Parathyroid adenoma (tissue), 2 donors: ENCODE measurements around the gene ASIC4.
A peak's percentile ranks its signal among the peaks of the same experiment; 100 is the strongest.

Source experiments
- H2AFZ ChIP-seq: fragments of 300-600 bp; sonication (generic); one replicate; pipeline ENCODE4 v1.7.0; 2017; ENCODE audit warnings: antibody characterized with exemption, mild to moderate bottlenecking
- H3K27ac ChIP-seq: fragments of 300-600 bp; sonication (generic); one replicate; pipeline ENCODE4 v1.7.0; 2017
- H3K27me3 ChIP-seq: fragments of 300-600 bp; sonication (generic); one replicate; pipeline ENCODE4 v1.7.0; 2017; ENCODE audit warnings: low read length; ENCODE audit not compliant: control insufficient read depth, insufficient read depth
- H3K36me3 ChIP-seq: fragments of 300-600 bp; sonication (generic); one replicate; pipeline ENCODE4 v1.7.0; 2017; ENCODE audit warnings: low read length; ENCODE audit not compliant: control insufficient read depth, insufficient read depth
- H3K4me1 ChIP-seq: fragments of 300-600 bp; sonication (generic); one replicate; pipeline ENCODE4 v1.7.0; 2017; ENCODE audit warnings: control low read depth
- H3K4me2 ChIP-seq: fragments of 300-600 bp; sonication (generic); one replicate; pipeline ENCODE4 v1.7.0; 2017; ENCODE audit warnings: low read length
- H3K4me3 ChIP-seq: fragments of 300-600 bp; sonication (generic); one replicate; pipeline ENCODE4 v1.7.0; 2017; ENCODE audit warnings: low read depth, low read length
- H3K79me2 ChIP-seq: fragments of 300-600 bp; sonication (generic); one replicate; pipeline ENCODE4 v1.7.0; 2017; ENCODE audit warnings: control low read depth
- H3K9ac ChIP-seq: fragments of 300-600 bp; sonication (generic); one replicate; pipeline ENCODE4 v1.7.0; 2017; ENCODE audit warnings: mild to moderate bottlenecking
- H3K9me3 ChIP-seq: fragments of 300-600 bp; sonication (generic); one replicate; pipeline ENCODE4 v1.7.0; 2017; ENCODE audit warnings: low read length; ENCODE audit not compliant: control insufficient read depth
- TF ChIP-seq, protein P1 (sequence below): fragments of 300-600 bp; sonication (generic); IDR thresholded peaks from one replicate; pipeline ENCODE4 v1.7.0; 2017; ENCODE audit warnings: antibody characterized with exemption, mild to moderate bottlenecking
- donor health status: primary hyperparathyroidism.

The ASIC4 gene

DNA sequence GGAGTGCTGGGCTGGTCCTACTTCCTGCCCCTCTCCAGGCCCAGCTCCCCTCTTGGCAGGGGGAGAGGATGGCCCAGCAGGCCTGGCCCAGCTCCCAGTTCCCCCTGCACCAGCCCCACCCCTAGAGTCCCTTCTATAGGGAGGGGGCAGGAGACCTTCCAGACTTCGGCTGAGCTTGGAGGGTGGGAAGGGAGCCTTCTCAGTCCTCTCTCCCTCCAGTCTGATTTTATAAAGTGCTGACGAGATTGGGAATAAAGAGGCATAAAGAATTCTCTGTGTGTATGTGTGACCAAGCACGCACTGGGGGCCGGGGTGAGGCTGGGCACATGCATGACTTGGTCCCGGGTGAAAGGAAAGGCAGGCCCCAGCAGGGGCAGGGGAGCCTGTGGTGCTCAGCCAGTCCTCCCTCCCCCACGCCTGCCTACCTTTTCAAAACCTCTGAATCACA, 24.2 kb downstream of the ASIC4 start:
- H3K36me3 ChIP-seq, result no peaks in the 10 kb centered on the region
- no peak overlapping the region for H2AFZ ChIP-seq
- no peaks in the 10 kb centered on the region for H3K9me3 ChIP-seq
- no peak overlapping the region for H3K4me3 ChIP-seq
- no peak overlapping the region for H3K27ac ChIP-seq
- H3K4me1 ChIP-seq, result peaks cover 22% of the 10 kb centered on the region
- peaks cover 9% of the 10 kb centered on the region for H3K79me2 ChIP-seq
- TF ChIP-seq, protein P1, sequence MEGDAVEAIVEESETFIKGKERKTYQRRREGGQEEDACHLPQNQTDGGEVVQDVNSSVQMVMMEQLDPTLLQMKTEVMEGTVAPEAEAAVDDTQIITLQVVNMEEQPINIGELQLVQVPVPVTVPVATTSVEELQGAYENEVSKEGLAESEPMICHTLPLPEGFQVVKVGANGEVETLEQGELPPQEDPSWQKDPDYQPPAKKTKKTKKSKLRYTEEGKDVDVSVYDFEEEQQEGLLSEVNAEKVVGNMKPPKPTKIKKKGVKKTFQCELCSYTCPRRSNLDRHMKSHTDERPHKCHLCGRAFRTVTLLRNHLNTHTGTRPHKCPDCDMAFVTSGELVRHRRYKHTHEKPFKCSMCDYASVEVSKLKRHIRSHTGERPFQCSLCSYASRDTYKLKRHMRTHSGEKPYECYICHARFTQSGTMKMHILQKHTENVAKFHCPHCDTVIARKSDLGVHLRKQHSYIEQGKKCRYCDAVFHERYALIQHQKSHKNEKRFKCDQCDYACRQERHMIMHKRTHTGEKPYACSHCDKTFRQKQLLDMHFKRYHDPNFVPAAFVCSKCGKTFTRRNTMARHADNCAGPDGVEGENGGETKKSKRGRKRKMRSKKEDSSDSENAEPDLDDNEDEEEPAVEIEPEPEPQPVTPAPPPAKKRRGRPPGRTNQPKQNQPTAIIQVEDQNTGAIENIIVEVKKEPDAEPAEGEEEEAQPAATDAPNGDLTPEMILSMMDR, result no peak
- H3K9ac ChIP-seq, result no peak overlapping the region
- no peaks in the 10 kb centered on the region for H3K27me3 ChIP-seq
- no peak overlapping the region for H3K4me2 ChIP-seq

DNA sequence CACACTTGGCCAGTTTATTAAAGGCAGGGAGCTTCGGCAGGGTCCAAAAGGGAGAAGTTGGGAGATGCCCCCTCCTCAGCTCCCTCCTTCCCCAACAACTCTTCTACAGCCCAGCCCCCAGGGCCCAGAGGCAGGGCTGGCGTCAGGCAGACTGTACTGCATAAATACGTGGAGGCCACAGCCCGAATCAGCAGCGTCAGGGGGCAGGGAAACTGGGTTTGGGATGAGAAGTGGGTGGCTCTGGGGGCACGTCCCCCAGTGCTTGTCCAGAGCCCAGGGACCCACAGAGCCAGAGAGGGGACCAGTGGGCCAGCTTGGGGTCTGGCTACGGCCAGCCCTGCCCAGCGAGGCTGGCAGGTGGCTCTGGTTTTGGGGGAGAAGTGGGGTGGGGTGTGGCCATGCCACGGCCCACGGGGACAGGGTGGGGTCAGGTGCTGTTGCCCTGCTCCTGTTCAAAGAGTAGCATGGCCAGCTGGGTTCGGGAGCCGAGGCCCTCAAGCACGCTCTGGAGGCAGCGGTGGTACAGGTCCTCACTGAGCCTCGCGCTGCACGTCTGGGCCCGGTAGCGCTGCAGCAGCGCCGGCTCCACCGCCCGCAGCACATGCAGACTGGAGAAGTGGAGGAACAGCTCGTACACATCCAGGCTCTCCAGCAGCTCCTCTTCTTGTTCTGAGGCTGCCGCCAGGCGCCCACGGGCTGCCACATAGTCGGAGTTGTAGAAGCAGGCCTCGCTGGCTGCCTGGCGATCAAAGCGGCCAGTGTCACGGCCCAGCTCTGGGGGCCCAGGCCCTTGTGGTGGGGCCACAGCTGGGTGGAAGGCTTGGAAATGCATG, 24.9 kb downstream of the ASIC4 start:
- H2AFZ ChIP-seq, result no peak overlapping the region
- TF ChIP-seq, protein P1, result no peak
- no peaks in the 10 kb centered on the region for H3K36me3 ChIP-seq
- peaks cover 9% of the 10 kb centered on the region for H3K79me2 ChIP-seq
- H3K27ac ChIP-seq, result no peak overlapping the region
- H3K4me2 ChIP-seq, result no peak overlapping the region
- no peak overlapping the region for H3K4me3 ChIP-seq
- no peaks in the 10 kb centered on the region for H3K27me3 ChIP-seq
- no peaks in the 10 kb centered on the region for H3K9me3 ChIP-seq
- no peak overlapping the region for H3K9ac ChIP-seq
- peaks cover 21% of the 10 kb centered on the region for H3K4me1 ChIP-seq

DNA sequence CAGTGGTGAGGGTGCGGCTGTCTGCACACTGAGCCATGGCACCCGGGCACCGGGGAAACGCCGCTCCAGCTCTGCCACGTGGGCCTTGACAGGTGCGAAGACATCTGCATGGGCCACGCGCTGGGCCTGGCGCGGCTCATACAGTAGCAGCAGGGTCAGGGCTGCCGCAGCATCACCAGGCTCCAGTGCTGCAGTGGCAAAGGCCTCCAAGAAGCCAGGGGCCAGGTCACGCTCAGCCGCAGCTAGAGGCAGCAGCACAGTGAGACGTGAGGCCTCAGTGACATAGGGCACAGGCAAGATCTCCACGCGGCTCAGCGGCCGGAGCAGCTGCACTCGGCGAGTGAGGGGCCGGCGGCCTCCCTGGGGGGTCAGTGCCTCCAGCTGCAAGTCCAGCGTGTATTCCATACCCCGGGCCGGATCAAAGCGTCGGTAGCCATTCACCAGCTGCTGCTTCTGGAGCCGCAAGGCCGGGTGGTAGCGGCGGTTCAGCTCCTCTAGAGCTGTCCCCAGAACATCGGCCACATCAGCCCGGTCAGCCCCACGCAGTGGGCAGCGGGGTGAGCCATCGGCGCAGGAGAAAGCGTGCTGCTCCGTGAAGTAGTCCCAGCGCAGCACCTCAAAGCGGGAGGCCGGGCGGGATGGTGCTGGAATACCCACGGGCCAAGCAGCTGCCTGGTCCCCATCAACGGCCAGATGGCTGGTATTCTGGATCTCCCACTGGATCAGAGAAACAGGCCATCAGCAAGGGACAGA, 25.8 kb downstream of the ASIC4 start:
- Histone ChIP-seq H3K9me3 (no peaks in the 10 kb centered on the region), H3K27ac (no peak overlapping the region), H3K4me3 (no peak overlapping the region), H3K79me2 (peaks cover 12% of the 10 kb centered on the region), H3K4me2 (no peak overlapping the region), H3K9ac (no peak overlapping the region), H3K36me3 (no peaks in the 10 kb centered on the region), H2AFZ (no peak overlapping the region), H3K4me1 (peaks cover 21% of the 10 kb centered on the region), H3K27me3 (no peaks in the 10 kb centered on the region)
- TF ChIP-seq, protein P1, result no peak

DNA sequence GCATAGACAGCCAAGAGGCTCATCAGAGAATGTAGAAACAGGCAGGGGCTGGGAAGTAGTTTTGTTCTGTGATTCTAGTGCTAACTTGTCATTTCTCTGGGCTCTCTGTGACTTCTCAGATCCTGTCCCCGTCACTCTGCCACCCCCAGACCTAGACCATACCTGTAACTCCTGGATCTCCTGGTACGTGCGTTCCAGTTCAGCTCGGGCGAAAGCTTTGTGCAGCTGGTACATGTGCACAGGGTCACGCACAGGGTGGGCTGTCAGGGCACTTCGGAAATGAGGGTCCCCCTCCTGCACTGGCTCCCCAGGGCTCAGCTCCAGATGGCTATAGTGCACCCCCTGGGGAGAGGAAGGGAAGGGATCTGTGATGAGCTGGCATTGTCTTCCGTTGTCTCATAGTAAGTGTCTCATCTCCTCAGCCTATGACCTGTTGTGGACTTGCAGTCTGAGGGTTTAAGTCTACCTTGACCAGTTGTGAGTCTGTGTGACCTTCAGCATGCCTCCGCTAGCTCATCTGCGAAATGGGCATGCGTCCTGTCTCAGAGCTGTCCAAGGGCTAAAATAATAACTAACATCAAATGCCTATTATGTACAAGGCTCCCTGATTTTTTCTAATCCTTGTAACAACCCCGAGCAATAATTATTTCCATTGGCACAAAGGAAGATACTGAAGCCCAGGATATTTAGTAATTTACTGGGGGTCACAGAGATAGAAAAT, 26.7 kb downstream of the ASIC4 start:
- peak overlapping the region; percentile 36 for H2AFZ ChIP-seq
- no peaks in the 10 kb centered on the region for H3K27me3 ChIP-seq
- H3K36me3 ChIP-seq, result no peaks in the 10 kb centered on the region
- no peak overlapping the region for H3K27ac ChIP-seq
- peaks cover 24% of the 10 kb centered on the region for H3K4me1 ChIP-seq
- H3K4me2 ChIP-seq, result no peak overlapping the region
- no peak overlapping the region for H3K9ac ChIP-seq
- peaks cover 12% of the 10 kb centered on the region for H3K79me2 ChIP-seq
- H3K9me3 ChIP-seq, result no peaks in the 10 kb centered on the region
- no peak overlapping the region for H3K4me3 ChIP-seq
- TF ChIP-seq, protein P1, result no peak
